Measurements from ENCODE around the gene MARK1.

Gene MARK1

GRCh38 chr1:220689666-220690065 lies 161.7 kb downstream of the MARK1 start:
- peak overlapping the region; percentile 56 for H3K4me2 ChIP-seq (ENCODE audit: low read length)
- no peaks in the 10 kb centered on the region for H3K27me3 ChIP-seq (ENCODE audit: control insufficient read depth, insufficient read depth, low read length)
- no peak for TF ChIP-seq CTCF (IDR thresholded peaks at IDR 0.05)
- no peaks in the 10 kb centered on the region for H3K36me3 ChIP-seq (ENCODE audit: control insufficient read depth, insufficient read depth, low read length)
- H3K27ac ChIP-seq = no peak overlapping the region
- peak overlapping the region; percentile 75 for H3K4me3 ChIP-seq (ENCODE audit: low read depth, low read length)
- H3K4me1 ChIP-seq = no peaks in the 10 kb centered on the region
- H3K9ac ChIP-seq = no peak overlapping the region
- no peaks in the 10 kb centered on the region for H3K9me3 ChIP-seq (ENCODE audit: control insufficient read depth, low read length)
- peaks cover 2% of the 10 kb centered on the region for H3K79me2 ChIP-seq
- peak overlapping the region; percentile 86 for H2AFZ ChIP-seq

GRCh38 chr1:220690140-220691052 lies 162.5 kb downstream of the MARK1 start, which contains the start of gene C1orf115:
C1orf115 (plus strand) TSS chr1:220690363; CDS start chr1:220690403, 40 bp downstream.
- peak; percentile 96 for TF ChIP-seq CTCF (IDR thresholded peaks at IDR 0.05)
- Histone ChIP-seq H3K79me2 (peaks cover 2% of the 10 kb centered on the region), H3K4me2 (ENCODE audit: low read length) (peak within 1 kb of the TSS; percentile 56), H3K4me3 (ENCODE audit: low read depth, low read length) (peak within 1 kb of the TSS; percentile 75), H3K9ac (no peak within 1 kb of the TSS), H3K36me3 (ENCODE audit: control insufficient read depth, insufficient read depth, low read length) (no peaks in the 10 kb centered on the region), H3K27me3 (ENCODE audit: control insufficient read depth, insufficient read depth, low read length) (no peaks in the 10 kb centered on the region), H3K4me1 (no peaks in the 10 kb centered on the region), H3K27ac (no peak within 1 kb of the TSS), H3K9me3 (ENCODE audit: control insufficient read depth, low read length) (no peaks in the 10 kb centered on the region), H2AFZ (peak within 1 kb of the TSS; percentile 86)

GRCh38 chr1:220691053-220691684 lies 163.2 kb downstream of the MARK1 start:
- Histone ChIP-seq H3K27ac (no peak overlapping the region), H3K27me3 (ENCODE audit: control insufficient read depth, insufficient read depth, low read length) (no peaks in the 10 kb centered on the region), H3K4me2 (ENCODE audit: low read length) (peak overlapping the region; percentile 56), H3K79me2 (peaks cover 2% of the 10 kb centered on the region), H2AFZ (peak overlapping the region; percentile 86), H3K9ac (no peak overlapping the region), H3K4me3 (ENCODE audit: low read depth, low read length) (peak overlapping the region; percentile 75), H3K4me1 (no peaks in the 10 kb centered on the region), H3K9me3 (ENCODE audit: control insufficient read depth, low read length) (no peaks in the 10 kb centered on the region), H3K36me3 (ENCODE audit: control insufficient read depth, insufficient read depth, low read length) (no peaks in the 10 kb centered on the region)
- no peak for TF ChIP-seq CTCF (IDR thresholded peaks at IDR 0.05)

GRCh38 chr1:220692436-220693228 lies 164.7 kb downstream of the MARK1 start:
- Histone ChIP-seq H3K4me2 (ENCODE audit: low read length) (no peak overlapping the region), H3K9me3 (ENCODE audit: control insufficient read depth, low read length) (no peaks in the 10 kb centered on the region), H2AFZ (no peak overlapping the region), H3K27me3 (ENCODE audit: control insufficient read depth, insufficient read depth, low read length) (no peaks in the 10 kb centered on the region), H3K27ac (no peak overlapping the region), H3K4me1 (no peaks in the 10 kb centered on the region), H3K9ac (no peak overlapping the region), H3K4me3 (ENCODE audit: low read depth, low read length) (no peak overlapping the region), H3K79me2 (peaks cover 2% of the 10 kb centered on the region), H3K36me3 (ENCODE audit: control insufficient read depth, insufficient read depth, low read length) (no peaks in the 10 kb centered on the region)
- TF ChIP-seq CTCF (IDR thresholded peaks at IDR 0.05) = no peak

Data from parathyroid adenoma (tissue), 2 donors.